Suprapubic skin (tissue), 4 donors: ENCODE measurements around the gene COX7B2. TPM values are rescaled to one million over a fixed set of nuclear protein-coding genes. Genes with fewer than 3 reads are reported as not detected.

Source experiments
- DNase-seq, 2 donors: peaks; one replicate each; pipeline ENCODE4 v3.0.0-alpha.2; 2019; ENCODE audit warnings: low spot score in 2 of 2
- H3K27ac ChIP-seq: fragments of 200-600 bp; sonication (generic); one replicate; pipeline ENCODE4 v1.5.1; 2019
- H3K27me3 ChIP-seq: fragments of 200-600 bp; sonication (generic); one replicate; pipeline ENCODE4 v1.5.1; 2019
- H3K36me3 ChIP-seq: fragments of 200-600 bp; sonication (generic); one replicate; pipeline ENCODE4 v1.5.1; 2019
- H3K4me1 ChIP-seq: fragments of 200-600 bp; sonication (generic); one replicate; pipeline ENCODE4 v1.5.1; 2019
- H3K4me3 ChIP-seq: fragments of 200-600 bp; sonication (generic); one replicate; pipeline ENCODE4 v1.5.1; 2019; ENCODE audit warnings: mild to moderate bottlenecking
- H3K9me3 ChIP-seq: fragments of 200-600 bp; sonication (generic); one replicate; pipeline ENCODE4 v1.5.1; 2019
- EP300 ChIP-seq: sonication (generic); formaldehyde crosslinking; IDR thresholded peaks from one replicate; pipeline ENCODE4 v1.6.1; 2017; ENCODE audit warnings: antibody characterized with exemption
- POLR2A ChIP-seq, 2 donors: fragments of 450-650 bp; IDR thresholded peaks; one replicate each; pipeline ENCODE4 v1.6.1; 2017; ENCODE audit warnings: antibody characterized with exemption in 2 of 2, mild to moderate bottlenecking in 2 of 2, moderate library complexity in 2 of 2
- POLR2AphosphoS5 ChIP-seq, 3 donors: sonication (generic); formaldehyde crosslinking; IDR thresholded peaks; one replicate each; pipeline ENCODE4 v1.6.1; 2017; ENCODE audit warnings: antibody characterized with exemption in 3 of 3
- WGBS: methylation state at CpG from one replicate; pipeline ENCODE4 v1.1.5; 2018; 5-methylcytosine and 5-hydroxymethylcytosine counted together
- total RNA-seq, 4 donors: library from RNA; depleted of rRNA; stranded (reverse); fragments of >200 nt; gene quantifications; one replicate each; pipeline ENCODE4 v1.1.0, GENCODE V29; 2016
- TF ChIP-seq, protein P1 (sequence below), 2 donors: fragments of 200-600 bp in 1 of 2; fragments of 450-650 bp in 1 of 2; sonication (generic) in 1 of 2; IDR thresholded peaks; one replicate each; pipeline ENCODE4 v1.5.1; 2016 to 2019; ENCODE audit warnings: antibody characterized with exemption in 2 of 2, mild to moderate bottlenecking in 1 of 2, moderate library complexity in 1 of 2

The COX7B2 gene
- total RNA-seq, 4 donors from 2014 or later = not detected

DNA sequence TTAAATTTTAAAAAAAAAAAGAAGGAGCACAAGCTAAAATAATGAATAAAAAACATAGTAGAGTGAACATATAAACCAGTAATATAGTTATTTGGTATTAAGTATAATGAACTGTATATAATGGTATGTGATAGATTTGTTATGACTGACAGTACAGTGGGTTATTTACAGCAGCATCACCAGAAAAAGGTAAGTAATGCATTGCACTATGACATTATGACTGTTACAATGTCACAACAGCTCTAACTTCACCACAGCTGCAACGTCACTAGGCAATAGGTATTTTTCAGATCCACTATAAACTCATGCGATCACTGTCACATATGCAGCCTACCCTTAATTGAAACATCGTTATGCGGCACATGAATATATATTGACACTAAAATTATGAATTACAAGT is 72.5 kb downstream of the COX7B2 start:
- Histone ChIP-seq H3K36me3 (no peaks in the 10 kb centered on the region), H3K9me3 (no peaks in the 10 kb centered on the region), H3K27ac (no peak overlapping the region), H3K27me3 (no peaks in the 10 kb centered on the region), H3K4me1 (no peaks in the 10 kb centered on the region), H3K4me3 (no peak overlapping the region)
- TF ChIP-seq, protein P1, sequence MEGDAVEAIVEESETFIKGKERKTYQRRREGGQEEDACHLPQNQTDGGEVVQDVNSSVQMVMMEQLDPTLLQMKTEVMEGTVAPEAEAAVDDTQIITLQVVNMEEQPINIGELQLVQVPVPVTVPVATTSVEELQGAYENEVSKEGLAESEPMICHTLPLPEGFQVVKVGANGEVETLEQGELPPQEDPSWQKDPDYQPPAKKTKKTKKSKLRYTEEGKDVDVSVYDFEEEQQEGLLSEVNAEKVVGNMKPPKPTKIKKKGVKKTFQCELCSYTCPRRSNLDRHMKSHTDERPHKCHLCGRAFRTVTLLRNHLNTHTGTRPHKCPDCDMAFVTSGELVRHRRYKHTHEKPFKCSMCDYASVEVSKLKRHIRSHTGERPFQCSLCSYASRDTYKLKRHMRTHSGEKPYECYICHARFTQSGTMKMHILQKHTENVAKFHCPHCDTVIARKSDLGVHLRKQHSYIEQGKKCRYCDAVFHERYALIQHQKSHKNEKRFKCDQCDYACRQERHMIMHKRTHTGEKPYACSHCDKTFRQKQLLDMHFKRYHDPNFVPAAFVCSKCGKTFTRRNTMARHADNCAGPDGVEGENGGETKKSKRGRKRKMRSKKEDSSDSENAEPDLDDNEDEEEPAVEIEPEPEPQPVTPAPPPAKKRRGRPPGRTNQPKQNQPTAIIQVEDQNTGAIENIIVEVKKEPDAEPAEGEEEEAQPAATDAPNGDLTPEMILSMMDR (IDR thresholded peaks at IDR 0.05) = no peak
- TF ChIP-seq POLR2AphosphoS5 (IDR thresholded peaks at IDR 0.05) (no peak), POLR2A (IDR thresholded peaks at IDR 0.05) (no peak), EP300 (no peak)
- no peak for DNase-seq
- WGBS = 95% methylated on average over 4 of the region's 4 CpGs

DNA sequence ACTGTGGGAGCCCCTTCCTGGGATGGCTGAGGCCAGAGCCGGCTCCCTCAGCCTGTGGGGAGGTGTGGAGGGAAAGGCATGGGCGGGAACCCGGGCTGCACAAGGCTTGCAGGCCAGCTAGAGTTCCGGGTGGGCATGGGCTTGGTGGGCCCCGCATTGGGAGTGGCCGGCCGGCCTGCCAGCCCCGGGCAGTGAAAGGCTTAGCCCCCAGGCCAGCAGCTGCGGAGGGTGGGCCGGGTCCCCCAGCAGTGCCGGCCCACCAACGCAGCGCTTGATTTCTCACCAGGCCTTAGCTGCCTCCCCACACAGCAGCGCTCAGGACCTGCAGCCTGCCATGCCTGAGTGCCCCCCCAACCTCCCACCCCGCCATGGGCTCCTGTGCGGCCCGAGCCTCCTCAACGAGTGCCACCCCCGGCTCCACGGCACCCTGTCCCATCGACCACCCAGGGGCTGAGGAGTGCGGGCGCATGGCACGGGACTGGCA is 78.0 kb downstream of the COX7B2 start:
- no peaks in the 10 kb centered on the region for H3K36me3 ChIP-seq
- DNase-seq = no peak
- 98% methylated on average over 12 of the region's 24 CpGs for whole genome bisulfite sequencing
- no peak overlapping the region for H3K4me3 ChIP-seq
- peaks cover under 1% of the 10 kb centered on the region for H3K9me3 ChIP-seq
- H3K4me1 ChIP-seq = no peaks in the 10 kb centered on the region
- no peak overlapping the region for H3K27ac ChIP-seq
- TF ChIP-seq EP300 = no peak
- no peak for TF ChIP-seq POLR2AphosphoS5 (IDR thresholded peaks at IDR 0.05)
- TF ChIP-seq, protein P1 (IDR thresholded peaks at IDR 0.05) = no peak
- no peak for TF ChIP-seq POLR2A (IDR thresholded peaks at IDR 0.05)
- H3K27me3 ChIP-seq = no peaks in the 10 kb centered on the region

DNA sequence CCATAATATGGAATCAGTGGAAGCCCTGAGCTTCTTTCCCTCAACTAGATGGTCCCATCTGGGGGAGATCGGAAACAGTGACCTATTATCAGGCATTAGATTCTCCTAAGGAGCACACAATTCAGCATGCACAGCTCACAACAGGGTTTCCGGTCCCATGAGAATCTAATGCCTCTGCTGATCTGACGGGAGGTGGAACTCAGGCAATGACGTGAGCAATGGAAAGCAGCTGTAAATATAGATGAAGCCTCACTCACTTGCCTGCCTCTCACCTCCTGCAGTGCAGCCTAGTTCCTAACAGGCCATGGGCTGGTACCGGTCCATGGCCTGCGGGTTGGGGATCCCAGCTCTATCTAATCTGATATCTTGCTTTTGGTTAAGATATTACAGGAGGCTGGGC is 88.9 kb downstream of the COX7B2 start:
- TF ChIP-seq POLR2AphosphoS5 (IDR thresholded peaks at IDR 0.05) = no peak
- TF ChIP-seq, protein P1 (IDR thresholded peaks at IDR 0.05) = no peak
- no peak for TF ChIP-seq POLR2A (IDR thresholded peaks at IDR 0.05)
- TF ChIP-seq EP300 = no peak
- peaks cover 2% of the 10 kb centered on the region for H3K9me3 ChIP-seq
- H3K36me3 ChIP-seq = no peaks in the 10 kb centered on the region
- WGBS = 95% methylated on average over 6 of the region's 6 CpGs
- H3K27ac ChIP-seq = no peak overlapping the region
- H3K4me1 ChIP-seq = no peaks in the 10 kb centered on the region
- H3K27me3 ChIP-seq = no peaks in the 10 kb centered on the region
- DNase-seq = no peak
- H3K4me3 ChIP-seq = no peak overlapping the region

DNA sequence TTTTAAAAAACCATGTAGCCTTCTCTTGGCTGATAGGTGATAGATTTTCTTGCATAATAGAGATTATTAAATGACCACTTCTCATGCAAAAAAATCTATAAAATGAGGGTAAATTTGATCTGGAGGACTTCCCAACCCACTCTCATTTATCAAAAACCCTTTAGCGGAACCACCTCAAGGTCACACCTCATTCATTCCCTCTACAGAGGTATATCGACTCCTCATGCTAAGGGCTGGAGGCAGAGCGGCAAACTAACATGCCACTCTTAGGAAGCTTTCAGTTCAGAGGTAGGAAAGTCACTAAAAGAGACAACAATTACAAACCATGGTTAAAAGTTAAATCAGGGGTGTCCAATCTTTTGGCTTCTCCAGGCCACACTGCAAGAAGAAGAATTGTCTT is 90.0 kb downstream of the COX7B2 start:
- 97% methylated on average over 3 of the region's 3 CpGs for WGBS
- Histone ChIP-seq H3K4me1 (no peaks in the 10 kb centered on the region), H3K27me3 (no peaks in the 10 kb centered on the region), H3K27ac (no peak overlapping the region), H3K4me3 (no peak overlapping the region), H3K36me3 (no peaks in the 10 kb centered on the region), H3K9me3 (no peaks in the 10 kb centered on the region)
- no peak for DNase-seq
- TF ChIP-seq POLR2AphosphoS5 (IDR thresholded peaks at IDR 0.05) = no peak
- TF ChIP-seq, protein P1 (IDR thresholded peaks at IDR 0.05) = no peak
- TF ChIP-seq EP300 = no peak
- no peak for TF ChIP-seq POLR2A (IDR thresholded peaks at IDR 0.05)

DNA sequence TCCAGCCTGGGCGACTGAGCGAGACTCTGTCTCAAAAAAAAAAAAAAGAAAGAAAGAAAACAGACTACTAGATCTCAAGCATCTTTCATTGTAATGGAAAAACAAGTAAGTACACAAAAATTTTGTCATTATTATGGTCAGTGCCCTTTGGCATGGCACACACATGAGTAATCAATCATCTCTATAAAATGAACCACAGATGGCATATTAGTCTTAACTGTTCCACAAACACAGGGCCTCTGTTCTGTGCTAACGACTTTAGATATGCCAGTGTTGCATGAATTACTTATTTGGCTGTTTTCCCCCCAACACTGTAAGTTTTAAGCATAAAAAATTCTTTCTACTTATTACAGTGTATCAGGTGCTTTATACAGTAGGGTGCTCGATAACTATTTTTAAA is 90.4 kb downstream of the COX7B2 start:
- no peak for DNase-seq
- TF ChIP-seq, protein P1 (IDR thresholded peaks at IDR 0.05) = no peak
- TF ChIP-seq POLR2AphosphoS5 (IDR thresholded peaks at IDR 0.05) = no peak
- TF ChIP-seq POLR2A (IDR thresholded peaks at IDR 0.05) = no peak
- no peak for TF ChIP-seq EP300
- Histone ChIP-seq H3K27ac (no peak overlapping the region), H3K4me1 (no peaks in the 10 kb centered on the region), H3K27me3 (no peaks in the 10 kb centered on the region), H3K36me3 (no peaks in the 10 kb centered on the region), H3K9me3 (no peaks in the 10 kb centered on the region), H3K4me3 (no peak overlapping the region)
- 84% methylated on average over 4 of the region's 4 CpGs for WGBS
